H9 (cell line): ENCODE measurements around the gene TRABD2B. TPM values are rescaled to one million over a fixed set of nuclear protein-coding genes. Genes with fewer than 3 reads are reported as not detected.

Experiments used
- DNase-seq: peaks from one replicate; pipeline ENCODE4 v3.0.0-alpha.2; 2017
- H2AFZ ChIP-seq: one replicate; pipeline ENCODE4 v1.6.1; 2013; ENCODE audit warnings: mild to moderate bottlenecking, low read length, control low read depth, moderate library complexity
- H2AK5ac ChIP-seq: 2 replicates; pipeline ENCODE4 v1.6.1; 2013; ENCODE audit warnings: low read length, control low read depth, mixed read lengths; ENCODE audit not compliant: insufficient read length
- H2BK120ac ChIP-seq: one replicate; pipeline ENCODE4 v1.6.1; 2013; ENCODE audit warnings: low read depth, mild to moderate bottlenecking, low read length, control low read depth, inconsistent platforms; ENCODE audit not compliant: poor library complexity, severe bottlenecking
- H2BK12ac ChIP-seq: 2 replicates; pipeline ENCODE4 v1.6.1; 2013; ENCODE audit warnings: low read length, control low read depth, mixed read lengths, low read depth; ENCODE audit not compliant: insufficient read length
- H2BK15ac ChIP-seq: 2 replicates; pipeline ENCODE4 v1.6.1; 2013; ENCODE audit warnings: low read depth, low read length, control low read depth
- H2BK20ac ChIP-seq: one replicate; pipeline ENCODE4 v1.6.1; 2013; ENCODE audit warnings: low read depth, mild to moderate bottlenecking, low read length, control low read depth, inconsistent platforms; ENCODE audit not compliant: poor library complexity, severe bottlenecking
- H2BK5ac ChIP-seq: 2 replicates; pipeline ENCODE4 v1.6.1; 2013; ENCODE audit warnings: low read length, control low read depth, mixed read lengths; ENCODE audit not compliant: insufficient read length
- H3K14ac ChIP-seq: 2 replicates; pipeline ENCODE4 v1.6.1; 2013; ENCODE audit warnings: low read length, control low read depth; ENCODE audit not compliant: insufficient read depth
- H3K18ac ChIP-seq: 2 replicates; pipeline ENCODE4 v1.6.1; 2013; ENCODE audit warnings: low read depth, mild to moderate bottlenecking, mixed read lengths, low read length, control low read depth; ENCODE audit not compliant: insufficient read length
- H3K23ac ChIP-seq: 2 replicates; pipeline ENCODE4 v1.6.1; 2013; ENCODE audit warnings: low read length, control low read depth, mixed read lengths, low read depth; ENCODE audit not compliant: insufficient read length
- H3K23me2 ChIP-seq: 2 replicates; pipeline ENCODE4 v1.6.1; 2013; ENCODE audit warnings: low read depth, mild to moderate bottlenecking, mixed read lengths, low read length, control low read depth; ENCODE audit not compliant: insufficient read length, poor library complexity, severe bottlenecking
- H3K27ac ChIP-seq: 2 replicates; pipeline ENCODE4 v1.5.1; 2013; ENCODE audit warnings: low read length, control low read depth, mixed read lengths, low read depth; ENCODE audit not compliant: insufficient read length
- H3K27me3 ChIP-seq: 2 replicates; pipeline ENCODE4 v1.6.1; 2013; ENCODE audit warnings: low read length, control low read depth, inconsistent platforms; ENCODE audit not compliant: insufficient read depth
- H3K4ac ChIP-seq: 2 replicates; pipeline ENCODE4 v1.6.1; 2013; ENCODE audit warnings: low read depth, mild to moderate bottlenecking, control low read depth, inconsistent platforms, low read length, moderate library complexity
- H3K4me1 ChIP-seq: 2 replicates; pipeline ENCODE4 v1.6.1; 2013; ENCODE audit warnings: low read length, control low read depth, inconsistent platforms; ENCODE audit not compliant: insufficient read depth
- H3K4me2 ChIP-seq: 2 replicates; pipeline ENCODE4 v1.6.1; 2013; ENCODE audit warnings: low read length, control low read depth, mixed read lengths; ENCODE audit not compliant: insufficient read length, insufficient read depth
- H3K56ac ChIP-seq: 2 replicates; pipeline ENCODE4 v1.6.1; 2013; ENCODE audit warnings: low read depth, mild to moderate bottlenecking, mixed read lengths, low read length, control low read depth; ENCODE audit not compliant: insufficient read length
- H3K79me1 ChIP-seq: 2 replicates; pipeline ENCODE4 v1.6.1; 2013; ENCODE audit warnings: low read depth, mild to moderate bottlenecking, moderate library complexity, low read length, control low read depth, inconsistent platforms; ENCODE audit not compliant: insufficient read depth, poor library complexity, severe bottlenecking
- H3K79me2 ChIP-seq: 2 replicates; pipeline ENCODE4 v1.6.1; 2013; ENCODE audit warnings: low read length, control low read depth, inconsistent platforms; ENCODE audit not compliant: insufficient read depth
- H3K9ac ChIP-seq: 2 replicates; pipeline ENCODE4 v1.6.1; 2013; ENCODE audit warnings: low read length, control low read depth, mixed read lengths; ENCODE audit not compliant: insufficient read length; ENCODE audit errors: extremely low read depth
- H3K9me3 ChIP-seq: one replicate; pipeline ENCODE4 v1.6.1; 2013; ENCODE audit warnings: low read depth, low read length, inconsistent platforms; ENCODE audit not compliant: control insufficient read depth
- H3T11ph ChIP-seq: one replicate; pipeline ENCODE4 v1.6.1; 2013; ENCODE audit warnings: mild to moderate bottlenecking, low read length, control low read depth, inconsistent platforms
- H4K20me1 ChIP-seq: one replicate; pipeline ENCODE4 v1.6.1; 2013; ENCODE audit not compliant: control insufficient read depth, insufficient read length, insufficient read depth
- H4K5ac ChIP-seq: 2 replicates; pipeline ENCODE4 v1.6.1; 2013; ENCODE audit warnings: low read depth, mild to moderate bottlenecking, mixed read lengths, low read length, control low read depth; ENCODE audit not compliant: insufficient read length
- H4K8ac ChIP-seq: replicated peaks from 2 replicates; pipeline ENCODE4 v1.6.1; 2013; ENCODE audit warnings: low read length, control low read depth, mixed read lengths, low read depth; ENCODE audit not compliant: insufficient read length
- H4K91ac ChIP-seq: 2 replicates; pipeline ENCODE4 v1.6.1; 2013; ENCODE audit warnings: low read depth, mild to moderate bottlenecking, moderate library complexity, mixed read lengths, low read length, control low read depth; ENCODE audit not compliant: insufficient read length
- H3K27ac Mint-ChIP-seq, 3 experiments: 2 replicates in 2 of 3; 3 replicates in 1 of 3; pipeline ENCODE4 v1.8.0; 2020 to 2021; ENCODE audit warnings: mixed read lengths in 3 of 3, mild to moderate bottlenecking in 1 of 3, moderate library complexity in 1 of 3
- H3K27me3 Mint-ChIP-seq: 2 replicates; pipeline ENCODE4 v1.8.0; 2021; ENCODE audit warnings: low read depth, mild to moderate bottlenecking, moderate library complexity, mixed read lengths
- H3K36me3 Mint-ChIP-seq, 3 experiments: 2 replicates in 2 of 3; 3 replicates in 1 of 3; pipeline ENCODE4 v1.8.0; 2020 to 2021; ENCODE audit warnings: low read depth in 3 of 3, mixed read lengths in 3 of 3; ENCODE audit not compliant: insufficient read depth in 1 of 3
- H3K4me1 Mint-ChIP-seq, 2 experiments: 2 replicates each; pipeline ENCODE4 v1.8.0; 2020; ENCODE audit warnings: mixed read lengths in 2 of 2
- H3K4me3 Mint-ChIP-seq, 2 experiments: 2 replicates in 1 of 2; 3 replicates in 1 of 2; pipeline ENCODE4 v1.8.0; 2020 to 2021; ENCODE audit warnings: mild to moderate bottlenecking in 2 of 2, mixed read lengths in 2 of 2, moderate library complexity in 1 of 2
- H3K9me3 Mint-ChIP-seq, 2 experiments: 2 replicates in 1 of 2; 3 replicates in 1 of 2; pipeline ENCODE4 v1.8.0; 2020; ENCODE audit warnings: mild to moderate bottlenecking in 2 of 2, mixed read lengths in 2 of 2, moderate library complexity in 1 of 2
- CTCF ChIP-seq: fragments of 200-600 bp; sonication (generic); conservative IDR thresholded peaks from 3 replicates; pipeline ENCODE4 v1.8.0; 2021; ENCODE audit warnings: antibody characterized with exemption, mild to moderate bottlenecking
- WGBS: extraction: QIAGEN DNeasy Blood & Tissue Kit; methylation state at CpG from one replicate; pipeline ENCODE4 v1.1.7; 2013; ENCODE audit warnings: missing lambda C conversion rate, low lambda C conversion rate, mixed read lengths; ENCODE audit not compliant: insufficient read length; ENCODE audit errors: extremely low coverage; 5-methylcytosine and 5-hydroxymethylcytosine counted together
- total RNA-seq: library from RNA; stranded (reverse); gene quantifications from 2 replicates; pipeline ENCODE4 v1.2.1, GENCODE V29; 2021

Gene TRABD2B
- total RNA-seq, 1 experiment from 2014 or later: 2.3 TPM

- Histone ChIP-seq H3K9ac (no peak overlapping the region), H2BK5ac (no peak overlapping the region), H3K4ac (no peak overlapping the region), H3K23ac (no peak overlapping the region), H3K14ac (no peak overlapping the region), H2BK15ac (no peak overlapping the region), H2BK12ac (no peak overlapping the region), H3K27ac (no peak overlapping the region), H3K18ac (no peak overlapping the region), H3K56ac (no peak overlapping the region), H4K5ac (no peak overlapping the region), H3K4me2 (no peak overlapping the region), H4K91ac (no peak overlapping the region), H3K27me3 (peaks cover 9% of the 10 kb centered on the region; the same call in 1 of the 2 replicates), H4K8ac (no peak overlapping the region), H3K9me3 (no peaks in the 10 kb centered on the region), H2BK20ac (no peak overlapping the region), H2BK120ac (no peak overlapping the region), H3K23me2 (peaks cover 4% of the 10 kb centered on the region), H2AFZ (no peak overlapping the region), H2AK5ac (no peak overlapping the region), H3T11ph (no peak overlapping the region), H3K79me1 (no peaks in the 10 kb centered on the region), H3K79me2 (no peaks in the 10 kb centered on the region), H3K4me1 (no peaks in the 10 kb centered on the region), H4K20me1 (no peaks in the 10 kb centered on the region)
- no CpG with 5 or more reads among the region's 4 CpGs for WGBS
- peaks cover 11 to 13% of the 10 kb centered on the region in 2 experiments for H3K4me1 Mint-ChIP-seq
- H3K27ac Mint-ChIP-seq: no peak overlapping the region
- no peaks in the 10 kb centered on the region for H3K9me3 Mint-ChIP-seq
- H3K4me3 Mint-ChIP-seq: no peak overlapping the region
- H3K27me3 Mint-ChIP-seq: peaks cover 98% of the 10 kb centered on the region
- TF ChIP-seq CTCF: no peak
- H3K36me3 Mint-ChIP-seq: no peaks in the 10 kb centered on the region
- no peak for DNase-seq
Observed at GRCh38 chr1:47720111-47720510, 277.1 kb downstream of the TRABD2B start.
